Caco-2 (cell line): Measurements from ENCODE around the gene ASB1. TPM values are rescaled to one million over a fixed set of nuclear protein-coding genes. Genes with fewer than 3 reads are reported as not detected.

Source experiments
- BruUV-seq: library from RNA; stranded (reverse); fragments of 400-500 nt; replicated peaks from 2 replicates; lab custom pipeline; 2021; lab: Mats Ljungman, UMichigan
- CTCF ChIA-PET: fragments of 300-600 bp; sonication (Branson Sonifier 250); formaldehyde crosslinking; loops from one replicate; lab custom pipeline; 2022; ENCODE audit warnings: antibody characterized with exemption; lab: Charles Lee
- POLR2A ChIA-PET: fragments of 300-600 bp; sonication (Branson Sonifier 250); formaldehyde crosslinking; loops from one replicate; lab custom pipeline; 2022; ENCODE audit warnings: antibody characterized with exemption; lab: Charles Lee
- DNase-seq, 2 experiments: peaks; one replicate each; pipeline versions ENCODE4 v3.0.0 to v3.0.0-alpha.2; 2020 to 2022
- H3K27me3 ChIP-seq: replicated peaks from 2 replicates; pipeline ENCODE4 v1.6.0; 2011; ENCODE audit warnings: low read length; ENCODE audit not compliant: control insufficient read depth, insufficient read depth
- H3K36me3 ChIP-seq: 2 replicates; pipeline ENCODE4 v1.5.1; 2011; ENCODE audit warnings: low read length; ENCODE audit not compliant: control insufficient read depth, insufficient read depth
- H3K4me1 ChIP-seq: fragments of 250-450 bp; sonication (Bioruptor Pico); 2 replicates; pipeline ENCODE4 v1.5.1; 2020; ENCODE audit warnings: mild to moderate bottlenecking
- H3K4me3 ChIP-seq: 2 replicates; pipeline ENCODE4 v1.5.1; 2011; ENCODE audit warnings: low read depth, mild to moderate bottlenecking, control low read depth, low read length
- H3K9me3 ChIP-seq: fragments of 250-450 bp; sonication (Bioruptor Pico); 2 replicates; pipeline ENCODE4 v1.5.1; 2020; ENCODE audit warnings: mild to moderate bottlenecking, moderate library complexity
- H3K27ac Mint-ChIP-seq: one replicate; pipeline ENCODE4 v1.8.0; 2022; ENCODE audit warnings: mixed read lengths; ENCODE audit not compliant: unreplicated experiment
- H3K27me3 Mint-ChIP-seq: one replicate; pipeline ENCODE4 v1.8.0; 2022; ENCODE audit warnings: mixed read lengths; ENCODE audit not compliant: insufficient read depth, unreplicated experiment
- H3K36me3 Mint-ChIP-seq: one replicate; pipeline ENCODE4 v1.8.0; 2022; ENCODE audit warnings: mild to moderate bottlenecking, mixed read lengths; ENCODE audit not compliant: insufficient read depth, unreplicated experiment
- H3K4me1 Mint-ChIP-seq: one replicate; pipeline ENCODE4 v1.8.0; 2022; ENCODE audit warnings: low read depth, mixed read lengths; ENCODE audit not compliant: unreplicated experiment
- H3K4me3 Mint-ChIP-seq: one replicate; pipeline ENCODE4 v1.8.0; 2022; ENCODE audit warnings: mild to moderate bottlenecking, moderate library complexity, mixed read lengths; ENCODE audit not compliant: unreplicated experiment
- H3K9me3 Mint-ChIP-seq: one replicate; pipeline ENCODE4 v1.8.0; 2022; ENCODE audit warnings: mixed read lengths; ENCODE audit not compliant: unreplicated experiment
- intact Hi-C: fragments of 100-400 bp; cut with micrococcal nuclease; formaldehyde crosslinking; loops from one replicate; pipeline ENCODE4 v1.10.0; 2022; ENCODE audit not compliant: unreplicated experiment
- total RNA-seq: library from RNA; stranded (reverse); gene quantifications from 2 replicates; pipeline ENCODE4 v1.2.3, GENCODE V29; 2022
- TF ChIP-seq, protein P1 (sequence below), 2 experiments: fragments of 200-600 bp in 1 of 2; IDR thresholded peaks; 1 replicate in 1 of 2; 2 replicates in 1 of 2; pipeline versions ENCODE4 v1.5.1 to v1.8.0; 2011 to 2022; ENCODE audit warnings: antibody characterized with exemption in 1 of 2, control low read depth in 1 of 2, inconsistent platforms in 1 of 2, low read depth in 1 of 2, low read length in 1 of 2, mild to moderate bottlenecking in 1 of 2, moderate library complexity in 1 of 2; ENCODE audit not compliant: insufficient read depth in 1 of 2, severe bottlenecking in 1 of 2, unreplicated experiment in 1 of 2

The ASB1 gene
- total RNA-seq, 1 experiment from 2014 or later, result 16.9 TPM

- no peaks in the 10 kb centered on the region for H3K9me3 Mint-ChIP-seq
- intact Hi-C loops, result no loop called here
- Histone ChIP-seq H3K36me3 (no peaks in the 10 kb centered on the region), H3K9me3 (no peaks in the 10 kb centered on the region), H3K27me3 (no peaks in the 10 kb centered on the region), H3K4me3 (no peak overlapping the region), H3K4me1 (no peaks in the 10 kb centered on the region)
- TF ChIP-seq, protein P1, sequence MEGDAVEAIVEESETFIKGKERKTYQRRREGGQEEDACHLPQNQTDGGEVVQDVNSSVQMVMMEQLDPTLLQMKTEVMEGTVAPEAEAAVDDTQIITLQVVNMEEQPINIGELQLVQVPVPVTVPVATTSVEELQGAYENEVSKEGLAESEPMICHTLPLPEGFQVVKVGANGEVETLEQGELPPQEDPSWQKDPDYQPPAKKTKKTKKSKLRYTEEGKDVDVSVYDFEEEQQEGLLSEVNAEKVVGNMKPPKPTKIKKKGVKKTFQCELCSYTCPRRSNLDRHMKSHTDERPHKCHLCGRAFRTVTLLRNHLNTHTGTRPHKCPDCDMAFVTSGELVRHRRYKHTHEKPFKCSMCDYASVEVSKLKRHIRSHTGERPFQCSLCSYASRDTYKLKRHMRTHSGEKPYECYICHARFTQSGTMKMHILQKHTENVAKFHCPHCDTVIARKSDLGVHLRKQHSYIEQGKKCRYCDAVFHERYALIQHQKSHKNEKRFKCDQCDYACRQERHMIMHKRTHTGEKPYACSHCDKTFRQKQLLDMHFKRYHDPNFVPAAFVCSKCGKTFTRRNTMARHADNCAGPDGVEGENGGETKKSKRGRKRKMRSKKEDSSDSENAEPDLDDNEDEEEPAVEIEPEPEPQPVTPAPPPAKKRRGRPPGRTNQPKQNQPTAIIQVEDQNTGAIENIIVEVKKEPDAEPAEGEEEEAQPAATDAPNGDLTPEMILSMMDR (IDR thresholded peaks at IDR 0.05; ENCODE audit: insufficient read depth in 1 of 2, low read depth in 1 of 2, low read length in 1 of 2, severe bottlenecking in 1 of 2, unreplicated experiment in 1 of 2), result no peak
- ChIA-PET CTCF (no interaction called here), POLR2A (no interaction called here)
- no peak overlapping the region for H3K4me3 Mint-ChIP-seq
- no TSS peak for BruUV-seq
- no peak overlapping the region for H3K27ac Mint-ChIP-seq
- H3K27me3 Mint-ChIP-seq, result no peaks in the 10 kb centered on the region
- no peak for DNase-seq
- peaks cover 20% of the 10 kb centered on the region for H3K36me3 Mint-ChIP-seq
- H3K4me1 Mint-ChIP-seq, result no peaks in the 10 kb centered on the region
Observed at GRCh38 chr2:238435752-238436096, 9.0 kb downstream of the ASB1 start.

GRCh38 chr2:238438856-238439849 lies 12.4 kb downstream of the ASB1 start:
- no peaks in the 10 kb centered on the region for H3K4me1 Mint-ChIP-seq
- H3K9me3 ChIP-seq, result no peaks in the 10 kb centered on the region
- CTCF ChIA-PET, result no interaction called here
- POLR2A ChIA-PET, result no interaction called here
- H3K36me3 Mint-ChIP-seq, result peaks cover 23% of the 10 kb centered on the region
- H3K36me3 ChIP-seq, result no peaks in the 10 kb centered on the region
- no peaks in the 10 kb centered on the region for H3K27me3 Mint-ChIP-seq
- no peaks in the 10 kb centered on the region for H3K4me1 ChIP-seq
- TF ChIP-seq, protein P1 (IDR thresholded peaks at IDR 0.05; ENCODE audit: insufficient read depth in 1 of 2, low read depth in 1 of 2, low read length in 1 of 2, severe bottlenecking in 1 of 2, unreplicated experiment in 1 of 2), result no peak
- no peak overlapping the region for H3K4me3 Mint-ChIP-seq
- no peak overlapping the region for H3K27ac Mint-ChIP-seq
- intact Hi-C loops, result no loop called here
- no peaks in the 10 kb centered on the region for H3K9me3 Mint-ChIP-seq
- no peaks in the 10 kb centered on the region for H3K27me3 ChIP-seq
- no peak for DNase-seq
- no peak overlapping the region for H3K4me3 ChIP-seq
- BruUV-seq, result no TSS peak

DNA sequence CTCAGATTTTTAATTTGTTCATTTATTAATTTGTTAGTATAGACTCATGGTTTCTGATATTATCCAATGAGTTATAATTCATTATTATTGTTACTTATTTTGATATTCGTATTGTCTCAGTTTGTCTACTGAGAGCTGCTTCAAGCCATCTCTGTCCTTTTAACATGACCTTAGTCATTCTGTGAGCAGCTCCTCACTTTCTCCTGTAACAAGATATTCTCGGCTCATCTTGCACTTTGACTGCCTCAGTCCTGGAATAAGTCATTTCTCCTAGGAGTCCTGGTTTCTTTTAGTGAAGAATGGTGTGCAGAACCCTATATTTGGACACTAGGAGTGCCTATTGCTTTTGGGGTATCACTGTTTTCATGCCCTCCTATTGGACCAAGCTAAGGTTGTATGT lies 13.2 kb downstream of the ASB1 start:
- no peak for DNase-seq
- Mint-ChIP-seq H3K27me3 (no peaks in the 10 kb centered on the region), H3K4me1 (no peaks in the 10 kb centered on the region), H3K9me3 (no peaks in the 10 kb centered on the region), H3K27ac (no peak overlapping the region), H3K4me3 (no peak overlapping the region), H3K36me3 (peaks cover 31% of the 10 kb centered on the region)
- POLR2A ChIA-PET, result no interaction called here
- no TSS peak for BruUV-seq
- Histone ChIP-seq H3K9me3 (no peaks in the 10 kb centered on the region), H3K4me3 (no peak overlapping the region), H3K27me3 (no peaks in the 10 kb centered on the region), H3K36me3 (no peaks in the 10 kb centered on the region), H3K4me1 (no peaks in the 10 kb centered on the region)
- TF ChIP-seq, protein P1 (IDR thresholded peaks at IDR 0.05; ENCODE audit: insufficient read depth in 1 of 2, low read depth in 1 of 2, low read length in 1 of 2, severe bottlenecking in 1 of 2, unreplicated experiment in 1 of 2), result no peak
- CTCF ChIA-PET, result no interaction called here
- intact Hi-C loops, result no loop called here
